Stimulated activated naive B cell treated with anti-CD40 and anti-IgM and Interleukin-4, amounts not matched to agents 10 μg/mL and 1 μg/mL and 100 μg/mL, for 72 hours (primary cell): Measurements from ENCODE around the gene FHOD3.

Source experiments
- ATAC-seq, 2 donors: fragments of 150-1000 bp; cut with Tn5 transposase; replicated peaks; 2 replicates each; pipeline ENCODE4 v1.10.0; 2021; ENCODE audit warnings: moderate library complexity in 1 of 2
- DNase-seq: peaks from one replicate; pipeline ENCODE4 v3.0.0; 2021
- H3K27ac Mint-ChIP-seq: one replicate; pipeline ENCODE4 v1.8.0; 2022; ENCODE audit warnings: mild to moderate bottlenecking, mixed read lengths
- H3K27me3 Mint-ChIP-seq, 2 donors: one replicate each; pipeline ENCODE4 v1.8.0; 2022; ENCODE audit warnings: mixed read lengths in 2 of 2
- H3K36me3 Mint-ChIP-seq, 2 donors: one replicate each; pipeline ENCODE4 v1.8.0; 2022; ENCODE audit warnings: mixed read lengths in 2 of 2, mild to moderate bottlenecking in 1 of 2
- H3K4me1 Mint-ChIP-seq, 2 donors: one replicate each; pipeline ENCODE4 v1.8.0; 2022; ENCODE audit warnings: mixed read lengths in 2 of 2, mild to moderate bottlenecking in 1 of 2
- H3K4me3 Mint-ChIP-seq, 2 donors: one replicate each; pipeline ENCODE4 v1.8.0; 2022; ENCODE audit warnings: mild to moderate bottlenecking in 2 of 2, mixed read lengths in 2 of 2, moderate library complexity in 1 of 2
- H3K9me3 Mint-ChIP-seq, 2 donors: one replicate each; pipeline ENCODE4 v1.8.0; 2022; ENCODE audit warnings: mixed read lengths in 2 of 2, mild to moderate bottlenecking in 1 of 2

Gene FHOD3

DNA sequence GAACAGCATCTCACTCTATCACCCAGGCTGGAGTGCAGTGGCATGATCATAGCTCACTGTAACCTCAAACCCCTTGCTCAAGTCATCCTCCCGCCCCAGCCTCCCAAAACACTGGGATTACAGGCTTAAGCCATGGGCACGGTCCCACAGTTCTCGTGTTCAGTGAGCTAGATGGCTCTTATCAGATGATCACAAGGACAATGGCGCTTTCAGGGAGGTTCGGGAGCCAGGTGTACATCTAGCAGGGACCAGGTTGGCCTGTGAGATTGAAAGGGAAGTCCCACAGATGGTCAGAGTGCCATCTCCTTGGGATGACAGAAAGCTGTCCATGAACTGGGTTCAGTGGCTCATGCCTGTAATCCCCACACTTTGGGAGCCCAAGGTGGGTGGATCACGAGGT is 14.1 kb upstream of the FHOD3 start:
- no peaks in the 10 kb centered on the region for H3K36me3 Mint-ChIP-seq
- H3K4me3 Mint-ChIP-seq = no peak overlapping the region
- peaks cover 0 to 3% of the 10 kb centered on the region in 2 donors for H3K9me3 Mint-ChIP-seq
- H3K27ac Mint-ChIP-seq = no peak overlapping the region
- H3K4me1 Mint-ChIP-seq = no peaks in the 10 kb centered on the region
- DNase-seq (no peak), ATAC-seq (no peak)
- H3K27me3 Mint-ChIP-seq = peaks cover 19% of the 10 kb centered on the region in 2 donors

DNA sequence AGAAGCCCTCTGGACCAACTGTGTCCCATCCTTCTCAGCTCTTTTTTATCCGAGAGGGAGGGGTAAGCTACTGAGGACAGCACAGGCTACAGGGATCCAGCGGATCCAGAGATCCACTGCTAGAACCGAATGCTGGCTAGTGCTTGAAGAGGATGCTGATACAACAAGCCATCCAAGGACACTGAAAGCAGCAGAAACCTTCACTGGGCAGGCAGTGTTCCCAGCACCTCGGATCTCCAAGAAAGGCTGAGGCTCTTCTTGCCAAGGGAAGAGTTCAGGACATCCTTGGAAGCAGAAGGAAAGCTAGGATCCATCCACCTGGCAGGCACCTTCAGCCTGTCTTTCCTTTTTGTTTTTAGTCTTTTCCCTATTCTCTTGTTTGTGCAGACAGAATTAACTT is 13.2 kb upstream of the FHOD3 start:
- H3K36me3 Mint-ChIP-seq = no peaks in the 10 kb centered on the region
- no peaks in the 10 kb centered on the region for H3K4me1 Mint-ChIP-seq
- H3K4me3 Mint-ChIP-seq = no peak overlapping the region
- peaks cover 3 to 7% of the 10 kb centered on the region in 2 donors for H3K9me3 Mint-ChIP-seq
- H3K27me3 Mint-ChIP-seq = peaks cover 23 to 25% of the 10 kb centered on the region in 2 donors
- no peak overlapping the region for H3K27ac Mint-ChIP-seq
- ATAC-seq (no peak), DNase-seq (no peak)

DNA sequence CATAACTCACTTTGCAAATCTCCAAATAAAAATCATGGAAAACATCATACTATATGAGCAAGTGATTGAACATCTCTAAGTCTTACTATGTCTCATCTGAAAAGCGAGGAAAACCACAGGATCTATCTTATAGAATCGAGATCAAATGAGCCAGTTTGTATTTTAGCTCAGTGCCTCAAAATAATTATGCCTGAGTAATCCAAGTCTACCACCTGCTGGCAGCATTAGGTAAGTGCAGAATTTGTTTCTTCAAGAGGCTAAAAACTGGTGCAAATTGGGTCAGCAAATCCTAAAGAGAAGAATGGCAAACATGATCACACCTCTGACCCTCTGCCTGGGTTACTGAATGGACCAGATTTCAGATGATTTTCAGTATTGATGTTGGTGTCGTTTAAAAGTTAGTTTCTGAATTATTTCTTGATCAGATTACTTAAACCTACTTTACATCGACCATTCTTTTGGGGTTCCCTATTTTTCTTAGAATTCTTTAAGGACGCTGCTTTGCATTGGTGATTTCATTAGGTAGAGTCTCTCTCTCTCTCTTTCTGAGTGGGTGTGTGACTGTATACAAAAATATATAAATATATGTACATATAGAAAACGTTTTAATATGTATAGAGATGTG is 12.7 kb upstream of the FHOD3 start:
- peak; percentile 17 for DNase-seq
- peaks cover 23 to 28% of the 10 kb centered on the region in 2 donors for H3K27me3 Mint-ChIP-seq

DNA sequence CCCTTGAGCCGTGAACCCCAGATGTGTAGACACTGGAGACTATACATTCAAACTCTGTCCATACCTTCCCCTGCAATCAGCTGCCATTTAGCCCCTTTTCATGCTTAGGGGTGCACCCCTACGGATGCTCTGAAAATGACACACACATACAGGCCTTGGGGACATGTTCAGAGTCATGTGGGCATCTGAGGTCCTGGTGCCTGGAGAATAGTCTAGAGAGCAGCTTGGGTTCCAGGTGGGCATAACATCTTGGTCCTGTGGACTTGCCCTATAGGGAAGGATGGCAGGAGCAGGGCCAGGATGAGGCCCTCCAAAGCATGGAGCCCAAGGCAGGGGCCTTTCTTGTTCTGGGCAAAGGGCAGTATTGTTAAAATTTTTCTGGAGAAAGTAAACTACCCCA is 9.9 kb upstream of the FHOD3 start:
- ATAC-seq (no peak), DNase-seq (no peak)
- Mint-ChIP-seq H3K9me3 (peaks cover 3 to 7% of the 10 kb centered on the region in 2 donors), H3K27me3 (peaks cover 26 to 27% of the 10 kb centered on the region in 2 donors), H3K4me3 (no peak overlapping the region), H3K4me1 (no peaks in the 10 kb centered on the region), H3K36me3 (no peaks in the 10 kb centered on the region), H3K27ac (no peak overlapping the region)

More for the DNA sequence above, 12.7 kb upstream of the FHOD3 start:
- H3K4me3 Mint-ChIP-seq = no peak overlapping the region
- no peak overlapping the region for H3K27ac Mint-ChIP-seq
- H3K4me1 Mint-ChIP-seq = no peaks in the 10 kb centered on the region
- ATAC-seq = peak; percentile 34 to 43
- H3K36me3 Mint-ChIP-seq = no peaks in the 10 kb centered on the region
- H3K9me3 Mint-ChIP-seq = peaks cover 3 to 7% of the 10 kb centered on the region in 2 donors

DNA sequence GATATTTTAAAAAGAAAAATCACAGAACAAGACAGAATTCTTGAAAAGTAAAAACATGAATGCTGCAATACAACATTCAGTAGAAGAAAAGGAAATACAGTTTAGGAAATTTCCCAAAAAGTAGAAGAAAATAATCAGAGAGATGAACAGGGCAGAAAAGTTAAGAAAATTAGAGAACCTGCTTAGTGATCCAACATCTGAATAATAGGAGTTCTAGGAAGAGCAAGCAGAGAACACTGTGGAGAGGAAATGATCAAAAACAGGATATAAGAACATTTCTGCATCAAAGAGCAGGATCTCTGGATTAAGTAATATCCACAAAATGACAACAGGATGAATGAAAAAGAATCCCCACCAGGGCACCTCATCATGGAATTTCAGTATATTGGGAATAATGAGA is 8.8 kb upstream of the FHOD3 start:
- DNase-seq (no peak), ATAC-seq (no peak)
- H3K27ac Mint-ChIP-seq = no peak overlapping the region
- peaks cover 3 to 7% of the 10 kb centered on the region in 2 donors for H3K9me3 Mint-ChIP-seq
- H3K27me3 Mint-ChIP-seq = peaks cover 26 to 27% of the 10 kb centered on the region in 2 donors
- H3K4me3 Mint-ChIP-seq = no peak overlapping the region
- H3K36me3 Mint-ChIP-seq = no peaks in the 10 kb centered on the region
- H3K4me1 Mint-ChIP-seq = no peaks in the 10 kb centered on the region

DNA sequence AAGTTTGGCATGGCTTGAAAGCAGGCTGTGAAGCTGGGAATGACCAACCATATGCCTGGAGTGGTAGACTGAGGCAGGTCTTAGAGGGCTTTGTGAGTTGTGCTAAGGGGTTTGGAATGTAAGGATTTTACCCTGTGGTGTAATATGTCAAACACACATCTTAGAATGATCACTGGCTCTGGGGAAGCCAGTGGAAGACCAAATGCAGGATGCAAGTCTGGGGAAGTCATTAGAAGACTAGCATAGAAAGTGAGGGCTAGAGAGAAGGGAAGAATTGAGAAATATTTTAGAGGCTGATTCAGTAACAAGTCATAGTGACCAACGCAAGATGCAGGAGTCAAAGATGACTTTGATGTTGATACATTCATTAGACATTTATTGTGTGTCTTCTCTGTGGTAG is 3.5 kb upstream of the FHOD3 start:
- Mint-ChIP-seq H3K27me3 (peaks cover 12 to 20% of the 10 kb centered on the region in 2 donors), H3K27ac (no peak overlapping the region), H3K4me1 (no peaks in the 10 kb centered on the region), H3K9me3 (no peaks in the 10 kb centered on the region), H3K4me3 (no peak overlapping the region), H3K36me3 (no peaks in the 10 kb centered on the region)
- ATAC-seq (no peak), DNase-seq (no peak)

DNA sequence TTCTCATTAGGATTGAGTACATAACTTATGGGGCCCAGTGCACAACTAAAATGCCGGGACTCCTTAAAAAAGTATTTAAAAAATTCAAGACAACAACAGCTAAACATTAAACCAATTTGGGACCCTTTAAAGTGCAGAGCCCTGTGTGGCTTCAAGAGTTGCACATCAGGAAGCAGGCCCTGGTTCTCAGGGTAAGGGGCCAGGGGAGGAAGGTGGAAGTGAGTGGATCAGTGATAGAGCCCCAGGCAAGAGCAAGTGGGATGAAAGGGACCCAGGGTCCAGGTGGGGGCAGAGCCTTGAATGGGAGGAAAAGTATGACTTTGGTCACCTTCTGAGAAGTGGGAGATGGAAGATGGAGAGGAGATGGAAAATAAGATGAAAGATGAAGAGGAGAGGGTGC is 2.3 kb upstream of the FHOD3 start:
- no peaks in the 10 kb centered on the region for H3K9me3 Mint-ChIP-seq
- no peak overlapping the region for H3K4me3 Mint-ChIP-seq
- H3K27ac Mint-ChIP-seq = no peak overlapping the region
- DNase-seq (no peak), ATAC-seq (no peak)
- no peaks in the 10 kb centered on the region for H3K36me3 Mint-ChIP-seq
- no peaks in the 10 kb centered on the region for H3K4me1 Mint-ChIP-seq
- peaks cover 22 to 23% of the 10 kb centered on the region in 2 donors for H3K27me3 Mint-ChIP-seq

DNA sequence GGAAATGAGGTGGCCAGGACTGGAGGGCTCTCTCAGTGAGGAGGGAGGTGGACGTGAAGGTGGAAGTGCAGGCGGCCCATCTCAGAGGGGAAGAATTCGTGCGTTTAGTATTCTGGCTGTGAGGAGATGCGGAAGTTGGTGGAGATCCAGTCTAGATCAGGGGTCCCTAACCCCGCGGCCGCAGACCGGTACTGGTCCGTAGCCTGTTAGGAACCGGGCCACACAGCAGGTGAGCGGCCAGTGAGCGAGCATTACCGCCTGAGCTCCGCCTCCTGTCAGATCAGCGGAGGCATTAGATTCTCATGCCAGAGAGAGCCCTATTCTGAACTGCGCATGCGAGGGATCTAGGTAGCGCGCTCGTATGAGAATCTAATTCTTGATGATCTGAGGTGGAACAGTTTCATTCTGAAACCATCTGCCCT is 1.6 kb upstream of the FHOD3 start:
- Mint-ChIP-seq H3K4me1 (no peaks in the 10 kb centered on the region), H3K27me3 (peaks cover 28 to 30% of the 10 kb centered on the region in 2 donors), H3K36me3 (no peaks in the 10 kb centered on the region), H3K4me3 (no peak overlapping the region), H3K27ac (no peak overlapping the region), H3K9me3 (no peaks in the 10 kb centered on the region)
- DNase-seq = no peak
- no peak for ATAC-seq

DNA sequence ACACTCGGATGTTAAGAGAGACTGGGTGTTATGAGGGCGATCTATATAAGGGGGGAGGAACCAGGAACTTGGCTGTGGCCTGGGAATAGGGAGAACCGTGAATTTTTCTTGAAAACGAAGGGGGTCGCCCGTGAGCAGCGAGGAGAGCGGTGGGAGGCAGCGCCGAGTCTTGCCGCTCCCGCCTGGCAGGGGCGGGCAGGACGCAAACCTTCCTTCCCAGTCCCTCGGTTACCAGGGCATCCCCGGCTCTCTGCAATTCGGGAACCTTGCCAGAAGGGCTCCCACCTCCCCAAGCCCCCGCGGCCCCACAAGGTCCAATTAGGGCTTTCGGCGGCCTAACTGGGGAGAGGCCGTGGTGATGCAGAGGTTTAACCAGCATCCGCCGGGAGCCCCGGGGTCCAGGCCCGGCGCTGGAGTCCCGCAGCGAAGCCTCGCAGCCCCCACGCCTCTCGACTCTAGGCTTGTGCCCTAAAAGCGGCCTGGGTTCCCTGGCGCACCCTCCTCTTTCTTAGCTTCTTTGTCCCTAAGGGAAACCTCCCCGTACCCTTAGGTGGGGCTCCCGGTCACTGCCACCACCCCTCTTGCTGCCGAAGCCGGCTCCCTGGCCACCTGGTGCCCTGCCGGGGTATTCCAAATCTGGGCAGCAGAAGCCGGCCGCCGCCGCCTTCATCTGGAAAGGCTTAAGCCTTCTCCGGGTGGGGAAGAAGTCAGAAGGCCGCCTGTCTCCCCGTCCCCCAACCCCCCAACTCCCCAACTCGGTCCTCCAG is 680 bp upstream of the FHOD3 start:
- Mint-ChIP-seq H3K36me3 (no peaks in the 10 kb centered on the region), H3K4me1 (no peaks in the 10 kb centered on the region), H3K27ac (no peak overlapping the region), H3K9me3 (no peaks in the 10 kb centered on the region), H3K4me3 (peak overlapping the region in 1 of 2 donors; percentile 59), H3K27me3 (peaks cover 21 to 26% of the 10 kb centered on the region in 2 donors)
- DNase-seq = no peak
- ATAC-seq = peak; percentile 26 to 42

DNA sequence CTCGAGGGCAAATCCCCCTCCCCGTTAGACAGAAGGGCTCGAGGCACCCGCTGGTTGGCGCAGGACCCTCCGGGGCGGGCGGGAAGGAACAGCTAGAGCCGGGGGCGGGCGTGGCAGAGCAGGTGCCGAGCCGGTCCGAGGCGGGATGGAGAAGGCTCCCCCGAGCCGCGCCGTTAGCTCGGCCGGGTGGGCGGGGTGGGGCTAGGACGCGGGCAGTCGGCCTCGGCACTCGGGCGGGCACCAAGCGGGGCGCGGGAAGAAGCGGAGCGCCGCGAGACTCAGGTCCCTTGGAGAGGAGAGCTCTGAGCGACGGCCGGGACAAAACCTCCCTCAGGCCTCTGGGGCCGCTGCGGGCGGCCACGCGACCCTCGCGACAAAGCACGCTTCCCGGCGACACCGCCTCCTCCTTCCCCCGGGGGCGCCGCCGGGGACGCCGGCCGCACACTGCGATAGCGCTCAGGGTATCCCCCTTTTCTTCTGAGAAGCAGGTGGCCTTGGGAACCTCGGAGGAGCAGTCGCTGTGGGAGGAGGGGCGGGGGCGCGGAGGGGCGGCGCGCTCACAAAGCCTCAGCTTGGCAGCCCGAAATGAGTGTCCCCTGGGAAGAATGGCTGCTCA is 721 bp downstream of the FHOD3 start:
- H3K4me3 Mint-ChIP-seq = peak overlapping the region in 1 of 2 donors; percentile 17
- ATAC-seq = peak; percentile 28 to 43

DNA sequence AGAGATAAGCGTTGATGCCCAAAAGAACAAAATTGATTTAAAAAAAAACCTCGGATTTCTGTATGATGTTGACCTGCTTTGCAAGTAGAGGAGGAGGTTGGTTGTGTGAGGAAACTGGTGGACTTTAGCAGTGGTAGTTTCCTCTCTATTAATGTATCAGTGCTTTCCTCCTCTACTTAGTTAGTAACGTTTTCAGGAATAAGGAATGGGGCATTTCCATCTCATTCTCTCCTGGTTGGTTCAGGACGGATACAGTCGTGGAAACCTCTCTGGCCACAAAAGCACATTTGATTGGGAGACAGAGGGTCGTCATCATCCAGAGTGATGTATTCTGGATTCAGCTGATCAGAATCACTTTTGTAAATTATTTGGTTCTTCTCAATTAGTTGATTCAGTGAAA is 1.5 kb downstream of the FHOD3 start:
- H3K27me3 Mint-ChIP-seq = peaks cover 33 to 46% of the 10 kb centered on the region in 2 donors
- DNase-seq = no peak
- H3K4me3 Mint-ChIP-seq = no peak overlapping the region
- no peaks in the 10 kb centered on the region for H3K9me3 Mint-ChIP-seq
- H3K27ac Mint-ChIP-seq = no peak overlapping the region
- H3K4me1 Mint-ChIP-seq = no peaks in the 10 kb centered on the region
- no peak for ATAC-seq
- H3K36me3 Mint-ChIP-seq = no peaks in the 10 kb centered on the region

More for the DNA sequence above, 721 bp downstream of the FHOD3 start:
- H3K36me3 Mint-ChIP-seq = no peaks in the 10 kb centered on the region
- H3K9me3 Mint-ChIP-seq = no peaks in the 10 kb centered on the region
- no peaks in the 10 kb centered on the region for H3K4me1 Mint-ChIP-seq
- H3K27ac Mint-ChIP-seq = no peak overlapping the region
- H3K27me3 Mint-ChIP-seq = peaks cover 25 to 38% of the 10 kb centered on the region in 2 donors
- no peak for DNase-seq

DNA sequence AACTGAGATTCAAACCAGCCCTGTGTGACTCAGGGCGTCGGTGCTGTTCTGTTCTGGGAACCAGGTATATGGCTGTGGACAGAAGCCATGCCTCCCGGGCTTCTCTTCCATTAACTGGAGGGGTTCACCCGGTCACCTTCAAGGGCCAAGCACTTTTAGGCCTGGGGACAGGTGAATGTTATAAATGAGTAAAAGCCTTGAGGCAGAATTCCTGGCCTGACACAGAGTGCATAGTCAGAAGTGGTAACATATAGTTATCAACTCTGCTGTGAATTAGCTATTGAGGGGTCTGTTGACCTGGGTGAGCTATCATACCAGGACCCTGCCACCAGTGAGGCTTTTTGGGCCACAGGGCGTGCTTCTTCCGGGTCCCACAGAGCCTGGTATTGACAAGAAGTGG is 2.7 kb downstream of the FHOD3 start:
- Mint-ChIP-seq H3K4me3 (no peak overlapping the region), H3K27ac (no peak overlapping the region), H3K9me3 (no peaks in the 10 kb centered on the region), H3K4me1 (no peaks in the 10 kb centered on the region), H3K27me3 (peaks cover 33 to 57% of the 10 kb centered on the region in 2 donors), H3K36me3 (no peaks in the 10 kb centered on the region)
- DNase-seq (no peak), ATAC-seq (no peak)

DNA sequence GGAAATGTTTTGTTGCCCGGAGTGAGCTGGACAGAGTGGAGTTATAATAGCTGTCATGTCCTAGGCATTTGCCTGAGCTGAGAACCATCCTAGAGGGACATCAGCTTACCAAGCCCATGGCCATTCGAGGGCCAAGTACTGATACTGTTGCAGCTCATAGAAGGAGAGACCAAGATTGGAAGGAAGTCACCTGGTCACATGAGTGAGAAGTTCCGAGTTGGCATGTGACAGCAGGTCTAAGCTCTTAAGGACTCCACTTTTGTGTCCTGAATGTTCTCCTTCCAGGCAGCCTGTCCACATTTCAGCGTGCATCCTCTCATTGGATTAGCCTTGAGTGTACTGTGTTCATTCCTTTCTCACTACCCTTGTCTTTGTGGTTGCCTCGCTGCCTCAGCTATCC is 4.4 kb downstream of the FHOD3 start:
- no peak for DNase-seq
- H3K9me3 Mint-ChIP-seq = no peaks in the 10 kb centered on the region
- H3K27me3 Mint-ChIP-seq = peaks cover 49 to 74% of the 10 kb centered on the region in 2 donors
- no peak for ATAC-seq
- peaks cover 0 to 2% of the 10 kb centered on the region in 2 donors for H3K4me1 Mint-ChIP-seq
- no peak overlapping the region for H3K4me3 Mint-ChIP-seq
- no peaks in the 10 kb centered on the region for H3K36me3 Mint-ChIP-seq
- no peak overlapping the region for H3K27ac Mint-ChIP-seq

DNA sequence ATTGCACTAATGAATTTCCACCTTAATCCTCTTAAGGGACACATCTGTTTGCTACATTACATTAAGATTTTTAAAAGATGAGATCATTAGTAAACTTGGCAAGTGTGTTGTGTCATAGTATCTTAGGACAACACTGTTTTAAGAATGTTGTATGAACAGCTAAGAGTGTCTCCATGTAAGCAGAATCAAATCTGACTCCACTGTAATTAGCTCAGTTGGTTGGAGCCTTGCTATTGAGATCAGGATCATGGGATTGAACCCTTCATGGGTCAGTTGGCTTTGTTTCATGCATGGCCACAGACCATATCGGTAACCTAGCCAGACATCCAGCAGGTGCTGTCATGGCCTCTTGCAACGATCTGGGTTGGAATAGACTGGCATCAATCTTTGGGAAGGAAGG is 5.2 kb downstream of the FHOD3 start:
- ATAC-seq (no peak), DNase-seq (no peak)
- Mint-ChIP-seq H3K9me3 (no peaks in the 10 kb centered on the region), H3K27me3 (peaks cover 49 to 80% of the 10 kb centered on the region in 2 donors), H3K4me1 (peaks cover 0 to 2% of the 10 kb centered on the region in 2 donors), H3K36me3 (no peaks in the 10 kb centered on the region), H3K27ac (no peak overlapping the region), H3K4me3 (no peak overlapping the region)
